ENCODE measurements around the gene DLX6.

DLX6 gene

GRCh38 chr7:96996111-96996957 lies 9.0 kb upstream of the DLX6 start:
- TF ChIP-seq CTCF (IDR thresholded peaks at IDR 0.05; ENCODE audit: low read depth, low read length), result no peak
- no peak for DNase-seq (ENCODE audit: extremely low read depth, low read depth)

GRCh38 chr7:96996958-96997511 lies 8.3 kb upstream of the DLX6 start:
- TF ChIP-seq CTCF (IDR thresholded peaks at IDR 0.05; ENCODE audit: low read depth, low read length), result no peak
- no peak for DNase-seq (ENCODE audit: extremely low read depth, low read depth)

- TF ChIP-seq CTCF (IDR thresholded peaks at IDR 0.05; ENCODE audit: low read depth, low read length), result no peak
- no peak for DNase-seq (ENCODE audit: extremely low read depth, low read depth)
Observed at GRCh38 chr7:96997512-96998032, 7.8 kb upstream of the DLX6 start.

GRCh38 chr7:96998333-96998732 lies 7.0 kb upstream of the DLX6 start:
- TF ChIP-seq CTCF (IDR thresholded peaks at IDR 0.05; ENCODE audit: low read depth, low read length), result no peak
- no peak for DNase-seq (ENCODE audit: extremely low read depth, low read depth)

- no peak for DNase-seq (ENCODE audit: extremely low read depth, low read depth)
- TF ChIP-seq CTCF (IDR thresholded peaks at IDR 0.05; ENCODE audit: low read depth, low read length), result no peak
Observed at GRCh38 chr7:96998744-96999143, 6.6 kb upstream of the DLX6 start.

- TF ChIP-seq CTCF (IDR thresholded peaks at IDR 0.05; ENCODE audit: low read depth, low read length), result no peak
- no peak for DNase-seq (ENCODE audit: extremely low read depth, low read depth)
Observed at GRCh38 chr7:97001221-97001620, 4.1 kb upstream of the DLX6 start.

Data from AG09319 (cell line).